ENCODE results near the gene NCCRP1. TPM values are rescaled to one million over a fixed set of nuclear protein-coding genes. Genes with fewer than 3 reads are reported as not detected.

Gene NCCRP1
- total RNA-seq, 2 donors from 2014 or later: not detected

- Histone ChIP-seq H3K9ac (ENCODE audit: low read depth in 2 of 2, low read length in 2 of 2) (no peak overlapping the region), H3K27me3 (no peaks in the 10 kb centered on the region), H3K4me3 (no peak overlapping the region), H3K27ac (no peak overlapping the region), H3K36me3 (no peaks in the 10 kb centered on the region), H3K9me3 (no peaks in the 10 kb centered on the region), H3K4me1 (peaks cover 9% of the 10 kb centered on the region)
- no peak for TF ChIP-seq CTCF (IDR thresholded peaks at IDR 0.05)
- intact Hi-C loops (cut with DNase I): no loop called here
- no peak for DNase-seq
Measured at GRCh38 chr19:39160889-39161672, 35.7 kb upstream of the NCCRP1 start.

- Histone ChIP-seq H3K27me3 (no peaks in the 10 kb centered on the region), H3K27ac (no peak overlapping the region), H3K36me3 (no peaks in the 10 kb centered on the region), H3K9ac (ENCODE audit: low read depth in 2 of 2, low read length in 2 of 2) (no peak overlapping the region), H3K4me3 (no peak overlapping the region), H3K4me1 (peaks cover 10% of the 10 kb centered on the region), H3K9me3 (no peaks in the 10 kb centered on the region)
- TF ChIP-seq CTCF (IDR thresholded peaks at IDR 0.05): no peak
- intact Hi-C loops (cut with DNase I): no loop called here
- DNase-seq: no peak
Measured at GRCh38 chr19:39162441-39163043, 34.2 kb upstream of the NCCRP1 start.

- Histone ChIP-seq H3K4me3 (no peak overlapping the region), H3K4me1 (peaks cover 10% of the 10 kb centered on the region), H3K27ac (no peak overlapping the region), H3K9me3 (no peaks in the 10 kb centered on the region), H3K36me3 (no peaks in the 10 kb centered on the region), H3K27me3 (no peaks in the 10 kb centered on the region), H3K9ac (ENCODE audit: low read depth in 2 of 2, low read length in 2 of 2) (no peak overlapping the region)
- TF ChIP-seq CTCF (IDR thresholded peaks at IDR 0.05): no peak
- no peak for DNase-seq
- intact Hi-C loops (cut with DNase I): no loop called here
Measured at GRCh38 chr19:39163621-39164020, 33.1 kb upstream of the NCCRP1 start.

- Histone ChIP-seq H3K9ac (ENCODE audit: low read depth in 2 of 2, low read length in 2 of 2) (no peak overlapping the region), H3K27me3 (no peaks in the 10 kb centered on the region), H3K4me1 (peaks cover 10% of the 10 kb centered on the region), H3K36me3 (no peaks in the 10 kb centered on the region), H3K27ac (no peak overlapping the region), H3K4me3 (no peak overlapping the region), H3K9me3 (no peaks in the 10 kb centered on the region)
- no peak for DNase-seq
- intact Hi-C loops (cut with DNase I): no loop called here
- no peak for TF ChIP-seq CTCF (IDR thresholded peaks at IDR 0.05)
Measured at GRCh38 chr19:39164289-39164688, 32.5 kb upstream of the NCCRP1 start.

- H3K9ac ChIP-seq (ENCODE audit: low read depth in 2 of 2, low read length in 2 of 2): no peak overlapping the region
- peaks cover 5% of the 10 kb centered on the region for H3K36me3 ChIP-seq
- H3K27ac ChIP-seq: no peak overlapping the region
- H3K9me3 ChIP-seq: no peaks in the 10 kb centered on the region
- no peaks in the 10 kb centered on the region for H3K27me3 ChIP-seq
- intact Hi-C loops (cut with DNase I): no loop called here
- H3K4me3 ChIP-seq: no peak overlapping the region
- DNase-seq: no peak
- TF ChIP-seq CTCF (IDR thresholded peaks at IDR 0.05): no peak
- peaks cover 10% of the 10 kb centered on the region for H3K4me1 ChIP-seq
Measured at GRCh38 chr19:39165857-39166256, 30.9 kb upstream of the NCCRP1 start.

Measured in colonic mucosa (tissue), 4 donors.